GM23338 (cell line): ENCODE data around the gene SPECC1. TPM values are rescaled to one million over a fixed set of nuclear protein-coding genes. Genes with fewer than 3 reads are reported as not detected.

ENCODE experiments used
- ATAC-seq: fragments of 200-7000 bp; cut with Tn5 transposase; 3 replicates; pipeline ENCODE4 v1.9.1; 2020
- DNase-seq: peaks from one replicate; pipeline ENCODE4 v3.0.0-alpha.2; 2015; ENCODE audit warnings: low spot score
- H2AFZ ChIP-seq: fragments of 200-600 bp; sonication (generic); 2 replicates; pipeline ENCODE4 v1.8.0; 2016; ENCODE audit warnings: antibody characterized with exemption, mild to moderate bottlenecking, moderate library complexity
- H3F3A ChIP-seq: fragments of 200-600 bp; sonication (generic); replicated peaks from 2 replicates; pipeline ENCODE4 v1.8.0; 2017; ENCODE audit warnings: antibody characterized with exemption, mixed run types, low read depth
- H3K27ac ChIP-seq: fragments of 200-600 bp; sonication (generic); 2 replicates; pipeline ENCODE4 v1.6.1; 2016; ENCODE audit warnings: low read depth
- H3K27me3 ChIP-seq: fragments of 200-600 bp; sonication (generic); 2 replicates; pipeline ENCODE4 v1.8.0; 2016; ENCODE audit warnings: mild to moderate bottlenecking, mixed run types, moderate library complexity; ENCODE audit not compliant: insufficient read depth
- H3K36me3 ChIP-seq: fragments of 200-600 bp; sonication (generic); 2 replicates; pipeline ENCODE4 v1.8.0; 2016; ENCODE audit warnings: mild to moderate bottlenecking; ENCODE audit not compliant: insufficient read depth
- H3K4me1 ChIP-seq: fragments of 200-600 bp; sonication (generic); 2 replicates; pipeline ENCODE4 v1.8.0; 2016; ENCODE audit warnings: mild to moderate bottlenecking, moderate library complexity; ENCODE audit not compliant: insufficient read depth
- H3K4me2 ChIP-seq: fragments of 200-600 bp; sonication (generic); 2 replicates; pipeline ENCODE4 v1.7.1; 2017; ENCODE audit warnings: mixed run types
- H3K4me3 ChIP-seq: fragments of 200-600 bp; sonication (generic); 2 replicates; pipeline ENCODE4 v1.6.1; 2016; ENCODE audit warnings: mixed run types
- H3K79me2 ChIP-seq: fragments of 200-600 bp; sonication (generic); replicated peaks from 2 replicates; pipeline ENCODE4 v1.8.0; 2017; ENCODE audit warnings: mild to moderate bottlenecking; ENCODE audit not compliant: insufficient read depth
- H3K9me2 ChIP-seq: fragments of 200-600 bp; sonication (generic); 2 replicates; pipeline ENCODE4 v1.8.0; 2017; ENCODE audit not compliant: insufficient read depth
- H4K20me1 ChIP-seq: fragments of 200-600 bp; sonication (generic); replicated peaks from 2 replicates; pipeline ENCODE4 v1.8.0; 2017; ENCODE audit warnings: mild to moderate bottlenecking; ENCODE audit not compliant: insufficient read depth
- H3K27ac Mint-ChIP-seq: 2 replicates; pipeline ENCODE4 v1.8.0; 2020; ENCODE audit warnings: inconsistent platforms, mild to moderate bottlenecking, moderate library complexity, mixed read lengths
- H3K27me3 Mint-ChIP-seq: 3 replicates; pipeline ENCODE4 v1.8.0; 2022; ENCODE audit warnings: low read depth, mild to moderate bottlenecking, moderate library complexity, mixed read lengths, inconsistent platforms; ENCODE audit not compliant: insufficient read depth, poor library complexity
- H3K36me3 Mint-ChIP-seq: 3 replicates; pipeline ENCODE4 v1.8.0; 2021; ENCODE audit warnings: low read depth, mild to moderate bottlenecking, inconsistent platforms, moderate library complexity, mixed read lengths
- H3K4me1 Mint-ChIP-seq: 3 replicates; pipeline ENCODE4 v1.8.0; 2020; ENCODE audit warnings: mild to moderate bottlenecking, inconsistent platforms, mixed read lengths
- H3K4me3 Mint-ChIP-seq: 3 replicates; pipeline ENCODE4 v1.8.0; 2021; ENCODE audit warnings: moderate library complexity, mild to moderate bottlenecking, inconsistent platforms, mixed read lengths
- H3K9me3 Mint-ChIP-seq: 3 replicates; pipeline ENCODE4 v1.8.0; 2020; ENCODE audit warnings: moderate library complexity, mild to moderate bottlenecking, inconsistent platforms, mixed read lengths
- CREB1 ChIP-seq: fragments of 250-450 bp; sonication (Bioruptor Pico); IDR thresholded peaks from 2 replicates; pipeline ENCODE4 v1.5.0; 2020; ENCODE audit warnings: low read depth, mild to moderate bottlenecking, moderate library complexity
- EZH2 ChIP-seq: fragments of 200-600 bp; sonication (generic); IDR thresholded peaks from one replicate; pipeline ENCODE4 v1.8.0; 2017; ENCODE audit warnings: antibody characterized with exemption, mild to moderate bottlenecking, low read depth; ENCODE audit not compliant: unreplicated experiment
- EZH2phosphoT487 ChIP-seq: fragments of 200-600 bp; sonication (generic); IDR thresholded peaks from one replicate; pipeline ENCODE4 v1.8.1; 2018; ENCODE audit warnings: antibody characterized with exemption; ENCODE audit not compliant: unreplicated experiment
- JUNB ChIP-seq: IDR thresholded peaks from one replicate; pipeline ENCODE4 v1.6.1; 2016; ENCODE audit warnings: antibody characterized with exemption; ENCODE audit not compliant: unreplicated experiment
- NANOG ChIP-seq: IDR thresholded peaks from 2 replicates; pipeline ENCODE4 v1.6.1; 2016; ENCODE audit warnings: antibody characterized with exemption, borderline replicate concordance
- POLR2AphosphoS5 ChIP-seq: IDR thresholded peaks from 2 replicates; pipeline ENCODE4 v1.6.1; 2016; ENCODE audit warnings: antibody characterized with exemption, low read depth
- STAT1 ChIP-seq: IDR thresholded peaks from one replicate; pipeline ENCODE4 v1.6.1; 2016; ENCODE audit warnings: antibody characterized with exemption; ENCODE audit not compliant: unreplicated experiment
- ZNF114 ChIP-seq: fragments of 250-450 bp; sonication (Bioruptor Pico); IDR thresholded peaks from 2 replicates; pipeline ENCODE4 v1.5.0; 2020; ENCODE audit warnings: mild to moderate bottlenecking, moderate library complexity
- ZNF331 ChIP-seq: fragments of 250-450 bp; sonication (Bioruptor Pico); IDR thresholded peaks from 2 replicates; pipeline ENCODE4 v1.5.0; 2020; ENCODE audit warnings: low read depth, mild to moderate bottlenecking, moderate library complexity
- polyA plus RNA-seq: library from polyadenylated mRNA; unstranded; fragments of >200 nt; fragmentation: Nextera tagmentation; extraction: Ambion mirVana; gene quantifications from 2 replicates; pipeline ENCODE4 v1.2.1, GENCODE V29; 2016
- total RNA-seq: library from RNA; depleted of rRNA; stranded (reverse); fragments of >200 nt; shearing (Covaris generic); gene quantifications from 2 replicates; pipeline ENCODE4 v1.2.3, GENCODE V29; 2014
- TF ChIP-seq, protein P1 (sequence below): IDR thresholded peaks from 2 replicates; pipeline ENCODE4 v1.6.1; 2016; ENCODE audit warnings: antibody characterized with exemption
- TF ChIP-seq, protein P2 (sequence below): fragments of 250-450 bp; sonication (Bioruptor Pico); IDR thresholded peaks from 2 replicates; pipeline ENCODE4 v1.5.0; 2020; ENCODE audit warnings: mild to moderate bottlenecking, moderate library complexity
- TF ChIP-seq, protein P3 (sequence below), 2 experiments: fragments of 200-600 bp in 1 of 2; sonication (generic) in 1 of 2; conservative IDR thresholded peaks; 2 replicates each; pipeline versions ENCODE4 v1.5.1 to v1.6.1; 2016 to 2017; ENCODE audit warnings: antibody characterized with exemption in 2 of 2, low read depth in 2 of 2, mild to moderate bottlenecking in 2 of 2, moderate library complexity in 1 of 2
- TF ChIP-seq, protein P4 (sequence below): IDR thresholded peaks from one replicate; pipeline ENCODE4 v1.6.1; 2018; ENCODE audit warnings: antibody characterized with exemption; ENCODE audit not compliant: unreplicated experiment

Gene SPECC1
- total and polyA plus RNA-seq, 2 experiments from 2014 or later = 42.6 to 101 TPM

DNA sequence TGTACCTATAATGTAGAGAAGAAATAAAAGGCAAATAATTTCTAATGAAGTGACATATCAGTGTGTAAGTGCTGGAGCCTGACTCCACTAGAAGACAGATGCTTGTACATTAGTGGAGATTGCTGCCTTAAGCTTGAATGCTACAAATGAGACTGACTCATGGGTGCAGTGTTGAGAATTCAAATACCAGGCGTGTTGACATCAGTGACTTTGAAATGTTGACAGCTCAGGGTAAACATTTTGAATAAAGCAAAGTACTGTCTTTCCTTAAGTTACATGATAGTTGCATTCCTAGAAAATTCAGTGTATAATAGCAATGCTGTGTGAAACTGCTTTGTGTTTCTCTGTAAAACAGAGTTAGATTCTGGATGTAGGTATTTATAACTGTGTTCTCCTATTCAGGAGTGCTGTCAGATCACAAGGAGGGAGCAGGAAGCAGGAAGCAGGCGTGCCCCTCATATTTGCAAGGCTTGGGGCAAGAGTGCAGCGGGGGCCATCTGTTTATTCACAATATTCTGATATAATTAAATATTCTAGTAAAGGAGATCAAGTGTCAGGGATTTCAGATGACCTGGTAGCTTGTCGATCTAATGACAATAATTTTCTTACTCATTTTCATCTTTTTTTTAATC is 119.0 kb downstream of the SPECC1 start:
- H3K79me2 ChIP-seq = no peaks in the 10 kb centered on the region
- H3K4me3 ChIP-seq = no peak overlapping the region
- H3F3A ChIP-seq = no peaks in the 10 kb centered on the region
- H2AFZ ChIP-seq = no peak overlapping the region
- no peak for ATAC-seq
- peaks cover 9% of the 10 kb centered on the region; the same call in 1 of the 2 replicates for H3K36me3 ChIP-seq
- H3K9me2 ChIP-seq = no peaks in the 10 kb centered on the region
- no peaks in the 10 kb centered on the region for H3K4me1 ChIP-seq
- no peak overlapping the region for H3K4me2 ChIP-seq
- Mint-ChIP-seq H3K36me3 (peaks cover 23% of the 10 kb centered on the region; the same call in 2 of the 3 replicates), H3K9me3 (peaks cover 30% of the 10 kb centered on the region), H3K27me3 (peaks cover 6% of the 10 kb centered on the region), H3K4me3 (no peak overlapping the region), H3K27ac (no peak overlapping the region), H3K4me1 (peaks cover 20% of the 10 kb centered on the region)
- no peaks in the 10 kb centered on the region for H3K27me3 ChIP-seq
- H4K20me1 ChIP-seq = no peaks in the 10 kb centered on the region
- no peak for DNase-seq
- TF ChIP-seq EZH2phosphoT487 (no peak), POLR2AphosphoS5 (no peak), JUNB (no peak), NANOG (no peak), CREB1 (CRISPR knock-in tag) (no peak), EZH2 (no peak), STAT1 (no peak), ZNF114 (CRISPR knock-in tag) (no peak), ZNF331 (CRISPR knock-in tag) (no peak)
- TF ChIP-seq, protein P1, sequence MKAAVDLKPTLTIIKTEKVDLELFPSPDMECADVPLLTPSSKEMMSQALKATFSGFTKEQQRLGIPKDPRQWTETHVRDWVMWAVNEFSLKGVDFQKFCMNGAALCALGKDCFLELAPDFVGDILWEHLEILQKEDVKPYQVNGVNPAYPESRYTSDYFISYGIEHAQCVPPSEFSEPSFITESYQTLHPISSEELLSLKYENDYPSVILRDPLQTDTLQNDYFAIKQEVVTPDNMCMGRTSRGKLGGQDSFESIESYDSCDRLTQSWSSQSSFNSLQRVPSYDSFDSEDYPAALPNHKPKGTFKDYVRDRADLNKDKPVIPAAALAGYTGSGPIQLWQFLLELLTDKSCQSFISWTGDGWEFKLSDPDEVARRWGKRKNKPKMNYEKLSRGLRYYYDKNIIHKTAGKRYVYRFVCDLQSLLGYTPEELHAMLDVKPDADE = no peak
- TF ChIP-seq, protein P2, sequence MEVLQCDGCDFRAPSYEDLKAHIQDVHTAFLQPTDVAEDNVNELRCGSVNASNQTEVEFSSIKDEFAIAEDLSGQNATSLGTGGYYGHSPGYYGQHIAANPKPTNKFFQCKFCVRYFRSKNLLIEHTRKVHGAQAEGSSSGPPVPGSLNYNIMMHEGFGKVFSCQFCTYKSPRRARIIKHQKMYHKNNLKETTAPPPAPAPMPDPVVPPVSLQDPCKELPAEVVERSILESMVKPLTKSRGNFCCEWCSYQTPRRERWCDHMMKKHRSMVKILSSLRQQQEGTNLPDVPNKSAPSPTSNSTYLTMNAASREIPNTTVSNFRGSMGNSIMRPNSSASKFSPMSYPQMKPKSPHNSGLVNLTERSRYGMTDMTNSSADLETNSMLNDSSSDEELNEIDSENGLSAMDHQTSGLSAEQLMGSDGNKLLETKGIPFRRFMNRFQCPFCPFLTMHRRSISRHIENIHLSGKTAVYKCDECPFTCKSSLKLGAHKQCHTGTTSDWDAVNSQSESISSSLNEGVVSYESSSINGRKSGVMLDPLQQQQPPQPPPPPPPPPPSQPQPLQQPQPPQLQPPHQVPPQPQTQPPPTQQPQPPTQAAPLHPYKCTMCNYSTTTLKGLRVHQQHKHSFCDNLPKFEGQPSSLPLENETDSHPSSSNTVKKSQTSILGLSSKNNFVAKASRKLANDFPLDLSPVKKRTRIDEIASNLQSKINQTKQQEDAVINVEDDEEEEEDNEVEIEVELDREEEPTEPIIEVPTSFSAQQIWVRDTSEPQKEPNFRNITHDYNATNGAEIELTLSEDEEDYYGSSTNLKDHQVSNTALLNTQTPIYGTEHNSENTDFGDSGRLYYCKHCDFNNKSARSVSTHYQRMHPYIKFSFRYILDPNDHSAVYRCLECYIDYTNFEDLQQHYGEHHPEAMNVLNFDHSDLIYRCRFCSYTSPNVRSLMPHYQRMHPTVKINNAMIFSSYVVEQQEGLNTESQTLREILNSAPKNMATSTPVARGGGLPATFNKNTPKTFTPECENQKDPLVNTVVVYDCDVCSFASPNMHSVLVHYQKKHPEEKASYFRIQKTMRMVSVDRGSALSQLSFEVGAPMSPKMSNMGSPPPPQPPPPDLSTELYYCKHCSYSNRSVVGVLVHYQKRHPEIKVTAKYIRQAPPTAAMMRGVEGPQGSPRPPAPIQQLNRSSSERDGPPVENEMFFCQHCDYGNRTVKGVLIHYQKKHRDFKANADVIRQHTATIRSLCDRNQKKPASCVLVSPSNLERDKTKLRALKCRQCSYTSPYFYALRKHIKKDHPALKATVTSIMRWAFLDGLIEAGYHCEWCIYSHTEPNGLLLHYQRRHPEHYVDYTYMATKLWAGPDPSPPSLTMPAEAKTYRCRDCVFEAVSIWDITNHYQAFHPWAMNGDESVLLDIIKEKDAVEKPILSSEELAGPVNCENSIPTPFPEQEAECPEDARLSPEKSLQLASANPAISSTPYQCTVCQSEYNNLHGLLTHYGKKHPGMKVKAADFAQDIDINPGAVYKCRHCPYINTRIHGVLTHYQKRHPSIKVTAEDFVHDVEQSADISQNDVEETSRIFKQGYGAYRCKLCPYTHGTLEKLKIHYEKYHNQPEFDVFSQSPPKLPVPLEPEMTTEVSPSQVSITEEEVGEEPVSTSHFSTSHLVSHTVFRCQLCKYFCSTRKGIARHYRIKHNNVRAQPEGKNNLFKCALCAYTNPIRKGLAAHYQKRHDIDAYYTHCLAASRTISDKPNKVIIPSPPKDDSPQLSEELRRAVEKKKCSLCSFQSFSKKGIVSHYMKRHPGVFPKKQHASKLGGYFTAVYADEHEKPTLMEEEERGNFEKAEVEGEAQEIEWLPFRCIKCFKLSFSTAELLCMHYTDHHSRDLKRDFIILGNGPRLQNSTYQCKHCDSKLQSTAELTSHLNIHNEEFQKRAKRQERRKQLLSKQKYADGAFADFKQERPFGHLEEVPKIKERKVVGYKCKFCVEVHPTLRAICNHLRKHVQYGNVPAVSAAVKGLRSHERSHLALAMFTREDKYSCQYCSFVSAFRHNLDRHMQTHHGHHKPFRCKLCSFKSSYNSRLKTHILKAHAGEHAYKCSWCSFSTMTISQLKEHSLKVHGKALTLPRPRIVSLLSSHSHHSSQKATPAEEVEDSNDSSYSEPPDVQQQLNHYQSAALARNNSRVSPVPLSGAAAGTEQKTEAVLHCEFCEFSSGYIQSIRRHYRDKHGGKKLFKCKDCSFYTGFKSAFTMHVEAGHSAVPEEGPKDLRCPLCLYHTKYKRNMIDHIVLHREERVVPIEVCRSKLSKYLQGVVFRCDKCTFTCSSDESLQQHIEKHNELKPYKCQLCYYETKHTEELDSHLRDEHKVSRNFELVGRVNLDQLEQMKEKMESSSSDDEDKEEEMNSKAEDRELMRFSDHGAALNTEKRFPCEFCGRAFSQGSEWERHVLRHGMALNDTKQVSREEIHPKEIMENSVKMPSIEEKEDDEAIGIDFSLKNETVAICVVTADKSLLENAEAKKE (CRISPR knock-in tag) = no peak
- TF ChIP-seq, protein P3, sequence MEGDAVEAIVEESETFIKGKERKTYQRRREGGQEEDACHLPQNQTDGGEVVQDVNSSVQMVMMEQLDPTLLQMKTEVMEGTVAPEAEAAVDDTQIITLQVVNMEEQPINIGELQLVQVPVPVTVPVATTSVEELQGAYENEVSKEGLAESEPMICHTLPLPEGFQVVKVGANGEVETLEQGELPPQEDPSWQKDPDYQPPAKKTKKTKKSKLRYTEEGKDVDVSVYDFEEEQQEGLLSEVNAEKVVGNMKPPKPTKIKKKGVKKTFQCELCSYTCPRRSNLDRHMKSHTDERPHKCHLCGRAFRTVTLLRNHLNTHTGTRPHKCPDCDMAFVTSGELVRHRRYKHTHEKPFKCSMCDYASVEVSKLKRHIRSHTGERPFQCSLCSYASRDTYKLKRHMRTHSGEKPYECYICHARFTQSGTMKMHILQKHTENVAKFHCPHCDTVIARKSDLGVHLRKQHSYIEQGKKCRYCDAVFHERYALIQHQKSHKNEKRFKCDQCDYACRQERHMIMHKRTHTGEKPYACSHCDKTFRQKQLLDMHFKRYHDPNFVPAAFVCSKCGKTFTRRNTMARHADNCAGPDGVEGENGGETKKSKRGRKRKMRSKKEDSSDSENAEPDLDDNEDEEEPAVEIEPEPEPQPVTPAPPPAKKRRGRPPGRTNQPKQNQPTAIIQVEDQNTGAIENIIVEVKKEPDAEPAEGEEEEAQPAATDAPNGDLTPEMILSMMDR (conservative IDR thresholded peaks at IDR 0.05; ENCODE audit: low read depth in 2 of 2) = no peak
- TF ChIP-seq, protein P4, sequence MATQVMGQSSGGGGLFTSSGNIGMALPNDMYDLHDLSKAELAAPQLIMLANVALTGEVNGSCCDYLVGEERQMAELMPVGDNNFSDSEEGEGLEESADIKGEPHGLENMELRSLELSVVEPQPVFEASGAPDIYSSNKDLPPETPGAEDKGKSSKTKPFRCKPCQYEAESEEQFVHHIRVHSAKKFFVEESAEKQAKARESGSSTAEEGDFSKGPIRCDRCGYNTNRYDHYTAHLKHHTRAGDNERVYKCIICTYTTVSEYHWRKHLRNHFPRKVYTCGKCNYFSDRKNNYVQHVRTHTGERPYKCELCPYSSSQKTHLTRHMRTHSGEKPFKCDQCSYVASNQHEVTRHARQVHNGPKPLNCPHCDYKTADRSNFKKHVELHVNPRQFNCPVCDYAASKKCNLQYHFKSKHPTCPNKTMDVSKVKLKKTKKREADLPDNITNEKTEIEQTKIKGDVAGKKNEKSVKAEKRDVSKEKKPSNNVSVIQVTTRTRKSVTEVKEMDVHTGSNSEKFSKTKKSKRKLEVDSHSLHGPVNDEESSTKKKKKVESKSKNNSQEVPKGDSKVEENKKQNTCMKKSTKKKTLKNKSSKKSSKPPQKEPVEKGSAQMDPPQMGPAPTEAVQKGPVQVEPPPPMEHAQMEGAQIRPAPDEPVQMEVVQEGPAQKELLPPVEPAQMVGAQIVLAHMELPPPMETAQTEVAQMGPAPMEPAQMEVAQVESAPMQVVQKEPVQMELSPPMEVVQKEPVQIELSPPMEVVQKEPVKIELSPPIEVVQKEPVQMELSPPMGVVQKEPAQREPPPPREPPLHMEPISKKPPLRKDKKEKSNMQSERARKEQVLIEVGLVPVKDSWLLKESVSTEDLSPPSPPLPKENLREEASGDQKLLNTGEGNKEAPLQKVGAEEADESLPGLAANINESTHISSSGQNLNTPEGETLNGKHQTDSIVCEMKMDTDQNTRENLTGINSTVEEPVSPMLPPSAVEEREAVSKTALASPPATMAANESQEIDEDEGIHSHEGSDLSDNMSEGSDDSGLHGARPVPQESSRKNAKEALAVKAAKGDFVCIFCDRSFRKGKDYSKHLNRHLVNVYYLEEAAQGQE = no peak
- H3K27ac ChIP-seq = no peak overlapping the region; the same call in 1 of the 2 replicates
